NCI-H1092 treated with DMSO at 0.1 percent for 48 hours (cell line): ENCODE measurements around the gene SLC6A5.
A peak's percentile ranks its signal among the peaks of the same experiment; 100 is the strongest.

ENCODE experiments used
- DNase-seq: peaks from one replicate; lab custom pipeline; 2025; lab: John Stamatoyannopoulos, UW

SLC6A5 gene

GRCh38 chr11:20620988-20621387 is 21.6 kb downstream of the SLC6A5 start:
- no peak for DNase-seq

DNA sequence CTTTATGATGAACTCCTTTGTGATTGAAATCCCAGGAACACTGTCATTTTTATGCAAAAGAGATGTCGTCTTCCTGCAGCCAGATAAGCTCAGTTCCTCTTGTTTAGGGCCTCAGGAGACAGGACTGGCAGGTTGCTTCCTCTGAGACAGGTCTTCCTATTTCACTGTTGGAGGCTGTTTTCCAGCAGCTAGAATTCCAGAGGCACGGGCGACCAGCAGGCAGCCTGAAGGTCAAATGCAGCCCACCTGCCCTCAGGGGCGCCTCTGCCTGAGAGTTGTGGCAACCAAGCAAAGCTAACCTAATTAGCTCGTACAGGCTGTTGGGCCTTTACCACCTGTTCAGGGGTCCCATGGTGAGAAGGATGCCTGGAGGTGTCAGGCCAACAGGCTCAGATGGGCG is 22.3 kb downstream of the SLC6A5 start:
- DNase-seq: no peak

DNA sequence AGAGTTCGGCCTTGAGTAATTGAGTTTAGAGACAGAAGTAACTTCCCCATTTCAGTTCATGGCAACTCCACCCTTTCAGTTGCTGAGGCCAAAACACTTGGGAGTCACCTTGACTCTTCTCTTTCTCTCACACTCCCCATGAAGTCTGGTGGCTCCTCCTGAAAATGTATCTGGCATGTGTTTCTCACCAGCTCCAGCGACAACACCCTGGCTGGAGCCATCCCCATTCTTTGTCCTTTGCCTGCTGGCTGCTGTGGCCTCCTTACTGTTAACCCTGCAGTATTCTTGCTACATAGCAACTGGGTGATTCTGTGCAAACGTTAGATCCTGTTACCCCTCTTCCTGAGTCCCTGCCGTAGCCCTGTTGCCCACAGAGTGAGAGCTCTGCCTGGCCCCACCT is 23.8 kb downstream of the SLC6A5 start:
- no peak for DNase-seq

- DNase-seq: no peak
Observed at GRCh38 chr11:20626279-20626678, 26.9 kb downstream of the SLC6A5 start.

DNA sequence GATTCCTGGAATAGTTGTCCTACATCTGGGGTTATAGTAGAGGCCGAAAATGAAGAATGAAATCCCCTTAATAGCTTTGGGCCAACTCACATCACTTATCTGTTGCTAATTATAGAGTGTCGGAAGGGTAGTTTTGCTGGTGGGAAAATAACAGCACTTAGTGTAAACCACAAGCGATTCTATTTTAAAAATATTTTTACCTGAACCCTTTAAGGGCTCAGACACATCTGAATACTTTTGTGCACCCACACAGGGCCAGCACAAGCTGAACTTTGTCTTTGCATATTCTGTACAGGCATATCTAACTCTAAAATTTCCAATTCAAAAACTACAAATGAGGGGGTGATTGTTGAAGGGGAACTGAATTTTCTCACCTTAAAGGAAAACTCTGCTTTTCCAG is 27.6 kb downstream of the SLC6A5 start:
- DNase-seq: no peak

- DNase-seq: no peak
Observed at GRCh38 chr11:20627701-20628100, 28.3 kb downstream of the SLC6A5 start.

DNA sequence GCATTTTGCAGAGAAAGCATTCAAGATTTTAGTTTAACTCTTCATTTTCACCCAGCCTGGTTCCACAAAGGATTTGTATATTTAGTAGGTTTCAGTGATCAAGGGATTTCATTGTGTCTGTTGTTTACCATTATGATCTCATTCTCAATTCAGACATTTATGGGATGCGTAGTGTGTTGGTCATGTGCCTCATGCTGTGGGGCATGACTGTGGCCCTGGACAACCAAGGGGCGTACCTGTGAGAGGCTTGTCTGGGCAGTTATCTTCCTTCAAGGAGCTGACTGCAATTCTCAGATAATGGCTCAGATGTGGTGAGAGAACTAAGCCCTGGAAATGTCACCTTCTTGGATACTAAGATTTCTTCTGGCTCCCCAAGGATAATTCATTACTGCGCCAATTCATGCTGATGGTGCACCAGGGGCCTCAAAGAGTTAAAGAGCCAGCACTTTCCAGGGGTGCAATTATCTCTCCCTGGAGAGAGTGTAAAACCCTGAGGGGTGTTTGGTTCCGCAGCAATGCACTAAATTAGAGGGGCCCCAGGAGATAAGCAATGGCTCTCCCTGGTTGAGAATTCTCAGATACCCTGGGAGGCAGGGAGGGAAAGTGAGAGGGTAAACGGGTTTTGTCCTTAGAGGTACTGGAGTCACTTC is 32.2 kb downstream of the SLC6A5 start:
- DNase-seq: no peak

GRCh38 chr11:20632169-20632532 is 32.7 kb downstream of the SLC6A5 start:
- no peak for DNase-seq

GRCh38 chr11:20634044-20634443 is 34.6 kb downstream of the SLC6A5 start:
- DNase-seq: no peak

DNA sequence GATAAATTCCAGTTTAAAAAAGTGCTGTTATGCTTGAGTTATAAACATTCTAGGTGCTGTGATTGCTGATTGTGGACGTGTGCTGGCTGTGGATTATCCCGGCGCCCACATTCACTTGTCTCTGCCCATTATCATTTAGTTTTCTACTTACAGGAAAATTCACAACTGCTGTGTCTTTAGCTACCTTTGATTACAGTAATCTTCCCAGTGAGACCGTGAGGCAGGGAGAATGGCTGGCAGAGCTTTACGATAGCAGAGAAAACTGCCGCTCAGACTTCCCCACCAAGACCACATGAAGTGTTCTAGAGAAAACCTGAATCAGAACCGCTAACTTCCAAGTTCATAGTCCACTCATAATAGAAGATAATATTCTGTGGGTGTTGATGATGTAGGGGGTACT is 35.4 kb downstream of the SLC6A5 start:
- no peak for DNase-seq

DNA sequence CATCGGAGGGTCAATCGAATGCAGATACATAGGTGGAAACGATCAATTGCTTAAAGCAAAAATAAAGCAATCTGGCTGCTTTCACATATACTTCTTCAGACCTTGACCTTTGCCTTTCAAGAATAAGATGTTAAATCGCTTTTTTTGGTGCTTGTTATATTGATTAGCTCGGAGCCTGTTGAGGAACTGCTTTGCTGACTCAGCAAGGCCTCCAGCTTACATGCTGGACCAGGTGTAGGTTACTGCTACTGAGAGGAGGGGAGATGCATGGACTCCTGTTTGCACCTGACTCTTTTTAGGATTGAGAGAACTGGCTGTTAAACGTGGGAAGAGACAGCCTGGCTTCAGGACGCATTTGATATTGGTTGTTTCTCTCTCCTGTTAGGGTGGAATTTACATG is 38.7 kb downstream of the SLC6A5 start:
- no peak for DNase-seq

DNA sequence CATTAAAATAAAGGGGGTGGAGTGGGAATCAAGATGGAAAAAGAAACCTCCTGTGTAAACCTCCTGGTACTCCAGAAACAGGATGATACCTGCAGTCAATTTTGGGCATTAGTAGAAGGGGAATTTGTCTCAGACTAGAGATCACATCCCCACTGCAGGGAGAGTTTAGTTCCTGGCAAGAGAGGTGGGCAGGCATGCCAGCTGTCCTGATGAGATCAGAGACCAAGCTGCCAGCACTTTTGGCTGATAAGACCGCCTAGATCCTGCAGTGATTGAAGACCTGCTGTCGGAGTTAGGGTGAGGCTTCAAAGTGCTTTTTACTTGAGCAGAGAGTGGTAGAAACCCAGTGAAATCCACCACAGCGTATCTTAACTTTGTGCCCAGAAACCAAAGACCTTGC is 40.3 kb downstream of the SLC6A5 start:
- no peak for DNase-seq

GRCh38 chr11:20640401-20640800 is 41.0 kb downstream of the SLC6A5 start:
- no peak for DNase-seq

- DNase-seq: no peak
Observed at GRCh38 chr11:20644360-20644759, 45.0 kb downstream of the SLC6A5 start.

GRCh38 chr11:20647976-20648565 is 48.7 kb downstream of the SLC6A5 start:
- DNase-seq: peak; percentile 78

- no peak for DNase-seq
Observed at GRCh38 chr11:20652150-20652806, 52.9 kb downstream of the SLC6A5 start.

- DNase-seq: no peak
Observed at GRCh38 chr11:20654038-20654437, 54.6 kb downstream of the SLC6A5 start.

GRCh38 chr11:20656901-20657300 is 57.5 kb downstream of the SLC6A5 start:
- no peak for DNase-seq

GRCh38 chr11:20658135-20658534 is 58.7 kb downstream of the SLC6A5 start:
- peak; percentile 23 for DNase-seq

DNA sequence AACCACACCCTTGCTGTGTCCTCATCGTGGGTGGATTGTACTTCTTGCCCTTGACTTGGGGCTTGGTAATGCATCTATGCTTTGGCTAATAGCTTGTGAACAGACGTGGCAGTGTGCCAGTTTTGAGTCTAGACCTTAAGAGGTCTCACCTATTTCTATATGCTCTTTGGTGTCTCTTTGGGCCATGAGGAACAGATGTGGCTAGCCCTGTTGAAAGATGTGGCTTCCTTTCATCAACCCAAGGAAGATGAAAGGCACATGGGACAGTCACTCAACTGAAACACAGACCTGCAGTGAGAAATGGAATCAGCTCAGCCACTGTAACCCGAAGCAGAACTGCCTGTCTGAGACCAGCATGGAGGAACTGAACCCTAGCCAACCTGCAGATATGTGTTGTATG is 62.0 kb downstream of the SLC6A5 start:
- no peak for DNase-seq

DNA sequence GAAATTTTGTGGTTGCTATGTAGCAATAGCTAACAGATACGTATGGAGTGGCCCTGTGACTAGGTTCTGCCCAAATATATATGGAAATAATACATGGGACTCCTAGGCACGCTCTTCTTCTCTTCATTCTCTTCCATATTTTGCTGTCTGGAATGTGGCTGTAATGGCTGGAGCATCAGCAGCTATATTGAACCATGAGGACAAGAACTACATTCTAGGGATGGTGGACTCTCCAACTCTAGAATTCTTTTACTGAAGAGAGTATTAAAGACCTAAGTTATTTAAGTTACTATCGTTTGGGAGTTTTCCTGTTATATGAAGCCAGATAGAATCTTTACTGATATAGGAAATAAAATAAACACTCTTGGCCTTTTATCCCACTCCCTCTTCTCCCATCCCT is 62.4 kb downstream of the SLC6A5 start:
- no peak for DNase-seq

DNA sequence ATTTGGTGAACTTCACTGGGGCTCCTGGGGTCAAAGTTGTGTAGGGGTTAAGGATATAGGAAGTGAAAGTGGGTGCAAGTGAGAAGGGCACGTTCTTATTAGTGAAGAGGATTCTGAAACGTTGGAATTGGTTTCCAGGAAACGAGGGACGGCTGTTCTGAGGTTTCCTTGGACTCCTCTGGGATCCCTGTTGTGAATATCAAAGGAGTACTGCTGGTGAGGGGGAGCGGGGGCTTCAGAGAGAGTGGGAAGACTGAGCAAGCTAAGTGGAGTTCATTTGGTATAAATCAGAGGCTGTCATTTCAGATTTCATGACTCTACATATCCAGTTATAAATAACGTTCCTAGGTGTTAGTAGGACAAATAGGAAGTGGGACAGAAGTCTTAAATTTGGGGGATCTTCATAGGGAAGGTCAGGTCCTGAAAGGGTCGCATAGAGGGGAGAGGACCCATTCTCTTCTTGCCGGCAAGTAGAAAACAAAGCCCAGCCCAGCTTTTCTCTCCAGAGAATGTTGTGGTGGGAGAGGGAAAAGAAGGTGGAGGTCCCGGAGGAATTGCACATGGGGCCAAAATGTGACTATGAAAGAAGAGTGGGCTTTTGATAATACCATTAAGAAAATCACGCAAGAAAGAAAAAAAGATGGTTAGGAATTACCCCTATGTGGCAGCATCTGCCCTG is 68.9 kb downstream of the SLC6A5 start:
- no peak for DNase-seq
